Neural cell (in vitro differentiated cells): ENCODE data around the gene FBXO10. TPM values are rescaled to one million over a fixed set of nuclear protein-coding genes. Genes with fewer than 3 reads are reported as not detected.
"Not testable (repeated sequence)": the region's sequence is repeated elsewhere in the genome, so short reads cannot be mapped to it uniquely, and the experiment has no call there.

Experiments used
- H2AFZ ChIP-seq: fragments of 200-600, 300-800 bp; sonication (generic), shearing (Covaris generic); 2 replicates; pipeline ENCODE4 v1.6.0; 2014; ENCODE audit warnings: low read depth, mild to moderate bottlenecking, antibody characterized with exemption, low read length, moderate library complexity
- H3F3A ChIP-seq: fragments of 200-600 bp; shearing (Covaris generic); 2 replicates; pipeline ENCODE4 v1.6.1; 2016; ENCODE audit warnings: mild to moderate bottlenecking, moderate library complexity, mixed read lengths, antibody characterized with exemption, low read length; ENCODE audit not compliant: insufficient read depth, poor library complexity, severe bottlenecking
- H3K27ac ChIP-seq: fragments of 200-600, 300-800 bp; sonication (generic), shearing (Covaris generic); 2 replicates; pipeline ENCODE4 v1.5.1; 2014; ENCODE audit warnings: mild to moderate bottlenecking, low read length, moderate library complexity
- H3K27me3 ChIP-seq: fragments of 300-800, 200-600 bp; sonication (generic), shearing (Covaris generic); 2 replicates; pipeline ENCODE4 v1.6.0; 2014; ENCODE audit warnings: mild to moderate bottlenecking, low read depth, low read length, moderate library complexity; ENCODE audit not compliant: insufficient read depth
- H3K36me3 ChIP-seq: fragments of 300-800, 200-600 bp; sonication (generic), shearing (Covaris generic); 2 replicates; pipeline ENCODE4 v1.5.1; 2014; ENCODE audit warnings: mild to moderate bottlenecking, antibody characterized with exemption, low read length, moderate library complexity; ENCODE audit not compliant: insufficient read depth
- H3K4me2 ChIP-seq: fragments of 300-800, 200-600 bp; sonication (generic), shearing (Covaris generic); 2 replicates; pipeline ENCODE4 v1.6.0; 2014; ENCODE audit warnings: mild to moderate bottlenecking, low read length
- H3K4me3 ChIP-seq: fragments of 300-800, 200-600 bp; sonication (generic), shearing (Covaris generic); 2 replicates; pipeline ENCODE4 v1.5.1; 2014; ENCODE audit warnings: mild to moderate bottlenecking, low read length, moderate library complexity
- H3K79me2 ChIP-seq: fragments of 200-600 bp; shearing (Covaris generic); replicated peaks from 2 replicates; pipeline ENCODE4 v1.6.0; 2014; ENCODE audit warnings: mild to moderate bottlenecking, low read length, moderate library complexity; ENCODE audit not compliant: insufficient read depth
- H3K9ac ChIP-seq: fragments of 300-800, 200-600 bp; sonication (generic), shearing (Covaris generic); 2 replicates; pipeline ENCODE4 v1.6.1; 2016; ENCODE audit warnings: mild to moderate bottlenecking, low read length, mixed read lengths
- H3K9me2 ChIP-seq: fragments of 200-600 bp; shearing (Covaris generic); 2 replicates; pipeline ENCODE4 v1.6.1; 2016; ENCODE audit warnings: mild to moderate bottlenecking, low read length, mixed read lengths; ENCODE audit not compliant: insufficient read depth
- H3K9me3 ChIP-seq: fragments of 200-600, 300-800 bp; sonication (generic), shearing (Covaris generic); 2 replicates; pipeline ENCODE4 v1.6.1; 2016; ENCODE audit warnings: mild to moderate bottlenecking, mixed run types, low read length, moderate library complexity, mixed read lengths
- H4K20me1 ChIP-seq: fragments of 200-600 bp; shearing (Covaris generic); 2 replicates; pipeline ENCODE4 v1.6.1; 2016; ENCODE audit warnings: mild to moderate bottlenecking, mixed run types; ENCODE audit not compliant: insufficient read depth
- EP300 ChIP-seq: fragments of 450-650 bp; conservative IDR thresholded peaks from 2 replicates; pipeline ENCODE4 v1.6.1; 2014; ENCODE audit warnings: antibody characterized with exemption, mild to moderate bottlenecking, moderate library complexity; ENCODE audit not compliant: poor library complexity, severe bottlenecking
- EZH2 ChIP-seq: fragments of 200-600, 300-800 bp; shearing (Covaris generic), sonication (generic); IDR thresholded peaks from 2 replicates; pipeline ENCODE4 v1.6.1; 2014; ENCODE audit warnings: antibody characterized with exemption, low read length, borderline replicate concordance, mild to moderate bottlenecking; ENCODE audit not compliant: insufficient read depth, poor library complexity, severe bottlenecking
- MXI1 ChIP-seq: fragments of 450-650 bp; conservative IDR thresholded peaks from 2 replicates; pipeline ENCODE4 v1.6.1; 2014; ENCODE audit warnings: antibody characterized with exemption, mild to moderate bottlenecking; ENCODE audit not compliant: poor library complexity, severe bottlenecking
- POLR2AphosphoS5 ChIP-seq: IDR thresholded peaks from 2 replicates; pipeline ENCODE4 v1.6.1; 2012
- RAD21 ChIP-seq: fragments of 450-650 bp; conservative IDR thresholded peaks from 2 replicates; pipeline ENCODE4 v1.6.1; 2014; ENCODE audit warnings: antibody characterized with exemption, mild to moderate bottlenecking, moderate library complexity
- SMC3 ChIP-seq: fragments of 450-650 bp; conservative IDR thresholded peaks from 2 replicates; pipeline ENCODE4 v1.6.1; 2014; ENCODE audit warnings: antibody characterized with exemption, mild to moderate bottlenecking, moderate library complexity; ENCODE audit not compliant: poor library complexity
- TAF1 ChIP-seq: IDR thresholded peaks from 2 replicates; pipeline ENCODE4 v1.6.1; 2012; ENCODE audit warnings: low read depth
- polyA plus RNA-seq: library from polyadenylated mRNA; depleted of rRNA; stranded (reverse); fragments of >200 nt; gene quantifications from 2 replicates; pipeline ENCODE4 v1.2.3, GENCODE V29; 2014
- TF ChIP-seq, protein P1 (sequence below): IDR thresholded peaks from 2 replicates; pipeline ENCODE4 v1.6.1; 2012; ENCODE audit warnings: borderline replicate concordance
- TF ChIP-seq, protein P2 (sequence below): fragments of 450-650 bp; IDR thresholded peaks from 2 replicates; pipeline ENCODE4 v1.5.1; 2014; ENCODE audit warnings: antibody characterized with exemption, mild to moderate bottlenecking, moderate library complexity; ENCODE audit not compliant: poor library complexity, severe bottlenecking

Gene FBXO10
- polyA plus RNA-seq, 1 donor from 2014 or later: 16.0 TPM

DNA sequence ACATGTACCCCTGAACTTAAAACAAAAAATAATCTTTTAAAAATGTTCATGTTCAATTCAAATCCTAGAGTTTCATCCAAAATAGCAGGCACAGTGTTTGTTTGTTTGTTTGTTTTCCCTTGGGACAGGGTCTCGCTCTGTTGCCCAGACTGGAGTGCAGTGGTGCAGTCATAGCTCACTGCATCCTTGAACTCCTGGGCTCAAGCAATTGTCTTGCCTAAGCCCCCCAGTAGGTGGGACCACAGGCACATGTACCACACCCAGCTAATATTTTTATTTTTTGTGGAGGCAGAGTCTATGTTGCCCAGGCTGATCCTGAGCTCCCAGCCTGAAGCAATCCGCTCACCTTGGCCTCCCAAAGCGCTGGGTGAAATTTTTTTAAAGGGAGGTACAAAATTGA is 95.4 kb downstream of the FBXO10 start:
- TF ChIP-seq SMC3 (no peak), POLR2AphosphoS5 (no peak), TAF1 (no peak), RAD21 (no peak), MXI1 (no peak), EZH2 (no peak), EP300 (no peak)
- TF ChIP-seq, protein P1, sequence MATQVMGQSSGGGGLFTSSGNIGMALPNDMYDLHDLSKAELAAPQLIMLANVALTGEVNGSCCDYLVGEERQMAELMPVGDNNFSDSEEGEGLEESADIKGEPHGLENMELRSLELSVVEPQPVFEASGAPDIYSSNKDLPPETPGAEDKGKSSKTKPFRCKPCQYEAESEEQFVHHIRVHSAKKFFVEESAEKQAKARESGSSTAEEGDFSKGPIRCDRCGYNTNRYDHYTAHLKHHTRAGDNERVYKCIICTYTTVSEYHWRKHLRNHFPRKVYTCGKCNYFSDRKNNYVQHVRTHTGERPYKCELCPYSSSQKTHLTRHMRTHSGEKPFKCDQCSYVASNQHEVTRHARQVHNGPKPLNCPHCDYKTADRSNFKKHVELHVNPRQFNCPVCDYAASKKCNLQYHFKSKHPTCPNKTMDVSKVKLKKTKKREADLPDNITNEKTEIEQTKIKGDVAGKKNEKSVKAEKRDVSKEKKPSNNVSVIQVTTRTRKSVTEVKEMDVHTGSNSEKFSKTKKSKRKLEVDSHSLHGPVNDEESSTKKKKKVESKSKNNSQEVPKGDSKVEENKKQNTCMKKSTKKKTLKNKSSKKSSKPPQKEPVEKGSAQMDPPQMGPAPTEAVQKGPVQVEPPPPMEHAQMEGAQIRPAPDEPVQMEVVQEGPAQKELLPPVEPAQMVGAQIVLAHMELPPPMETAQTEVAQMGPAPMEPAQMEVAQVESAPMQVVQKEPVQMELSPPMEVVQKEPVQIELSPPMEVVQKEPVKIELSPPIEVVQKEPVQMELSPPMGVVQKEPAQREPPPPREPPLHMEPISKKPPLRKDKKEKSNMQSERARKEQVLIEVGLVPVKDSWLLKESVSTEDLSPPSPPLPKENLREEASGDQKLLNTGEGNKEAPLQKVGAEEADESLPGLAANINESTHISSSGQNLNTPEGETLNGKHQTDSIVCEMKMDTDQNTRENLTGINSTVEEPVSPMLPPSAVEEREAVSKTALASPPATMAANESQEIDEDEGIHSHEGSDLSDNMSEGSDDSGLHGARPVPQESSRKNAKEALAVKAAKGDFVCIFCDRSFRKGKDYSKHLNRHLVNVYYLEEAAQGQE: no peak
- TF ChIP-seq, protein P2, sequence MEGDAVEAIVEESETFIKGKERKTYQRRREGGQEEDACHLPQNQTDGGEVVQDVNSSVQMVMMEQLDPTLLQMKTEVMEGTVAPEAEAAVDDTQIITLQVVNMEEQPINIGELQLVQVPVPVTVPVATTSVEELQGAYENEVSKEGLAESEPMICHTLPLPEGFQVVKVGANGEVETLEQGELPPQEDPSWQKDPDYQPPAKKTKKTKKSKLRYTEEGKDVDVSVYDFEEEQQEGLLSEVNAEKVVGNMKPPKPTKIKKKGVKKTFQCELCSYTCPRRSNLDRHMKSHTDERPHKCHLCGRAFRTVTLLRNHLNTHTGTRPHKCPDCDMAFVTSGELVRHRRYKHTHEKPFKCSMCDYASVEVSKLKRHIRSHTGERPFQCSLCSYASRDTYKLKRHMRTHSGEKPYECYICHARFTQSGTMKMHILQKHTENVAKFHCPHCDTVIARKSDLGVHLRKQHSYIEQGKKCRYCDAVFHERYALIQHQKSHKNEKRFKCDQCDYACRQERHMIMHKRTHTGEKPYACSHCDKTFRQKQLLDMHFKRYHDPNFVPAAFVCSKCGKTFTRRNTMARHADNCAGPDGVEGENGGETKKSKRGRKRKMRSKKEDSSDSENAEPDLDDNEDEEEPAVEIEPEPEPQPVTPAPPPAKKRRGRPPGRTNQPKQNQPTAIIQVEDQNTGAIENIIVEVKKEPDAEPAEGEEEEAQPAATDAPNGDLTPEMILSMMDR: no peak

DNA sequence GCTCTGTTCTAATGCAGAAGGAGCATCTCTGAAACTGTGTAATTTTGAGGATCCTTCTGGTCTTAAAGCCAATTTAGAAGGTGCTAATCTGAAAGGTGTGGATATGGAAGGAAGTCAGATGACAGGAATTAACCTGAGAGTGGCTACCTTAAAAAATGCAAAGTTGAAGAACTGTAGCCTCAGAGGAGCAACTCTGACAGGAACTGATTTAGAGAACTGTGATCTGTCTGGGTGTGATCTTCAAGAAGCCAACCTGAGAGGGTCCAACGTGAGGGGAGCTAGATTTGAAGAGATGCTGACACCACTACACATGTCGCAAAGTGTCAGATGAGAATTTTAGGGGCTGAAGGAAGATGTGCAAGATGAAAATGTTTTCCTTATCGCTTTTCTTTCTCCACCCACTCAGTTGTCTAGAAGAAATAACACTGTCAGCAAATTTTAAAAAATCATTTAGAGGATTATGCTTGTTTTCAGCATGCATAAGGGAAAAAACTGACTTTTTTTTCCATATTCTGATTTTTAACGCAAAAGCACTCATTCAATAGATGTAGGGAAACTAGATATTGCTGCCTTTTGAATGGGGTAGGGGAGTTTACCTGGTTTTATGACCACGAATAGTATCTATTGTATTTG is 98.1 kb downstream of the FBXO10 start:
- not testable (repeated sequence) for H3K27ac ChIP-seq, H3K9me3 ChIP-seq, H3K79me2 ChIP-seq, H3K9ac ChIP-seq, H3K27me3 ChIP-seq, H3K4me3 ChIP-seq, H4K20me1 ChIP-seq, H3K9me2 ChIP-seq, H3F3A ChIP-seq, H3K4me2 ChIP-seq, H2AFZ ChIP-seq, H3K36me3 ChIP-seq

More for the DNA sequence above, 95.4 kb downstream of the FBXO10 start:
- H3K79me2 ChIP-seq: no peaks in the 10 kb centered on the region
- no peaks in the 10 kb centered on the region for H3K9me3 ChIP-seq
- H3K36me3 ChIP-seq: no peaks in the 10 kb centered on the region
- H3K9me2 ChIP-seq: no peaks in the 10 kb centered on the region
- no peak overlapping the region for H2AFZ ChIP-seq
- no peak overlapping the region for H3K4me2 ChIP-seq
- no peak overlapping the region for H3K4me3 ChIP-seq
- no peaks in the 10 kb centered on the region for H3K27me3 ChIP-seq
- no peaks in the 10 kb centered on the region for H3F3A ChIP-seq
- no peak overlapping the region for H3K27ac ChIP-seq
- no peak overlapping the region for H3K9ac ChIP-seq
- H4K20me1 ChIP-seq: no peaks in the 10 kb centered on the region

DNA sequence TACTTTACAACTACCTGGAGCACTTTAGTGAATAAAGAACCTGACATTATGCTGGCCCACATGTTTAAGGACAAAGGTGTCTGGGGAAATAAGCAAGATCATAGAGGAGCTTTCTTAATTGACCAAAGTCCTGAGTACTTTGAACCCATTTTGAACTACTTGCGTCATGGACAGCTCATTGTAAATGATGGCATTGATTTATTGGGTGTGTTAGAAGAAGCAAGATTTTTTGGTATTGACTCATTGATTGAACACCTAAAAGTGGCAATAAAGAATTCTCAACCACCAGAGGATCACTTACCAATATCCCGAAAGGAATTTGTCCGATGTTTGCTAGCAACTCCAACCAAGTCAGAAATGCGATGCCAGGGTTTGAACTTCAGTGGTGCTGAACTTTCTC is 98.7 kb downstream of the FBXO10 start:
- H3K4me3 ChIP-seq, H3K79me2 ChIP-seq, H3K9ac ChIP-seq, H3K9me3 ChIP-seq, H3K9me2 ChIP-seq, H2AFZ ChIP-seq, H3K36me3 ChIP-seq, H3K27ac ChIP-seq, H3K27me3 ChIP-seq, H3K4me2 ChIP-seq, H3F3A ChIP-seq, H4K20me1 ChIP-seq: not testable (repeated sequence)
